ENCODE measurements around the gene TMEM41B. TPM values are rescaled to one million over a fixed set of nuclear protein-coding genes. Genes with fewer than 3 reads are reported as not detected.

Gene TMEM41B
- total and polyA plus RNA-seq, 2 of the 8 experiments (the other 6 are each of a cell fraction or from before 2014, with no cell fraction given), result 24.3 to 50.1 TPM

GRCh38 chr11:9264316-9265210 lies 49.8 kb downstream of the TMEM41B start:
- H3K18ac ChIP-seq (ENCODE audit: extremely low read depth, low read length), result peak overlapping the region; percentile 48; the same call in 1 of the 2 replicates
- no peaks in the 10 kb centered on the region for H3K9me3 ChIP-seq (ENCODE audit: insufficient read depth in 2 of 2, low read depth in 1 of 2, low read length in 1 of 2)
- H3K4me3 ChIP-seq (ENCODE audit: extremely low read depth in 1 of 4, insufficient read depth in 2 of 4, low read depth in 3 of 4, low read length in 4 of 4), result peak overlapping the region; percentile 79 to 96 (median 88)
- peaks cover 16% of the 10 kb centered on the region for H3K23me2 ChIP-seq (ENCODE audit: low read depth, low read length)
- FAIRE-seq, result no peak
- H3K79me2 ChIP-seq (ENCODE audit: control insufficient read depth in 1 of 2, insufficient read depth in 2 of 2, low read length in 2 of 2), result peaks cover 13 to 48% of the 10 kb centered on the region in 2 experiments
- no peak overlapping the region for H4K5ac ChIP-seq (ENCODE audit: insufficient read length, low read depth, low read length)
- H3K23ac ChIP-seq (ENCODE audit: insufficient read length), result no peak overlapping the region
- H3K4me2 ChIP-seq (ENCODE audit: insufficient read depth in 1 of 2, low read depth in 2 of 2, low read length in 2 of 2), result peak overlapping the region; percentile 73 to 98
- peak overlapping the region; percentile 91 for H4K8ac ChIP-seq (ENCODE audit: extremely low read depth, insufficient read depth, low read length)
- no peak overlapping the region for H2BK20ac ChIP-seq (ENCODE audit: low read length)
- no peak overlapping the region for H2AFZ ChIP-seq (ENCODE audit: low read length)
- peak overlapping the region; percentile 92 for H3K14ac ChIP-seq (ENCODE audit: insufficient read length)
- no peak overlapping the region for H3K56ac ChIP-seq (replicated peaks; ENCODE audit: insufficient read length, low read depth, low read length)
- H2AK5ac ChIP-seq (ENCODE audit: low read depth, low read length), result no peak overlapping the region
- peaks cover 4 to 6% of the 10 kb centered on the region in 2 experiments for H4K20me1 ChIP-seq (replicated peaks in 1 of 2; ENCODE audit: control insufficient read depth in 1 of 2, insufficient read depth in 2 of 2, low read length in 2 of 2)
- H3K4ac ChIP-seq (replicated peaks; ENCODE audit: insufficient read length, low read depth, low read length), result no peak overlapping the region
- WGBS, 2 experiments (ENCODE audit: extremely low coverage in 1 of 2, insufficient coverage in 1 of 2, insufficient read length in 1 of 2, insufficient replicate concordance in 2 of 2, low coverage in 1 of 2, low lambda C conversion rate in 2 of 2, missing lambda C conversion rate in 1 of 2), result 3% methylated on average over 43 of the region's 76 CpGs; no CpG with 5 or more reads in 1 of the 2 experiments
- H3K79me1 ChIP-seq (ENCODE audit: low read depth, low read length), result peaks cover 3% of the 10 kb centered on the region; the same call in 1 of the 2 replicates
- no peaks in the 10 kb centered on the region for H3K27me3 ChIP-seq (replicated peaks in 1 of 4; ENCODE audit: control insufficient read depth in 3 of 4, extremely low read depth in 1 of 4, insufficient read depth in 3 of 4, low read length in 3 of 4)
- no peak overlapping the region; the same call in 1 of the 2 replicates for H3K27ac ChIP-seq (ENCODE audit: low read depth, low read length)
- peak overlapping the region; percentile 24; the same call in 1 of the 2 replicates for H2BK5ac ChIP-seq (ENCODE audit: low read depth, low read length)
- peak overlapping the region; percentile 82 to 93 (median 90) for H3K9ac ChIP-seq (replicated peaks in 1 of 4; ENCODE audit: extremely low read depth in 1 of 4, low read depth in 3 of 4, low read length in 3 of 4)
- H2BK120ac ChIP-seq (replicated peaks; ENCODE audit: low read depth, low read length), result no peak overlapping the region
- POLR2A ChIA-PET (ENCODE audit: partially characterized antibody), result interaction anchor here (0.7 to 4.0 kb wide), 21 partner anchors 10 to 195 kb away, joined by 3 to 22 read pairs (median 4); partner anchors contain the start of genes IPO7 and ZNF143
- CTCF ChIA-PET (ENCODE audit: partially characterized antibody), result interaction anchor here (1.1 to 3.1 kb wide), 2 partner anchors 13 to 51 kb away, joined by 3 to 16 read pairs; no protein-coding TSS in a partner anchor
- DNase-seq (ENCODE audit: low read depth in 1 of 2, low spot score in 2 of 2), result peak in 1 of 2 experiments; percentile 70
- no peak overlapping the region for H4K91ac ChIP-seq (replicated peaks; ENCODE audit: insufficient read length, low read length)
- H2BK12ac ChIP-seq (ENCODE audit: low read depth, low read length), result no peak overlapping the region
- no peak overlapping the region for H2BK15ac ChIP-seq (ENCODE audit: low read length)
- no peaks in the 10 kb centered on the region for H3K36me3 ChIP-seq (ENCODE audit: control insufficient read depth in 2 of 4, insufficient read depth in 4 of 4, low read length in 3 of 4)
- H3K4me1 ChIP-seq (replicated peaks in 1 of 4; ENCODE audit: control insufficient read depth in 3 of 4, insufficient read depth in 4 of 4, low read length in 3 of 4), result peaks cover 2 to 4% (median 3%) of the 10 kb centered on the region in 4 experiments; a peak in 3 of 7 replicates
- TF ChIP-seq RXRA (IDR thresholded peaks at IDR 0.05; ENCODE audit: insufficient read depth, low read depth, low read length) (no peak), SRF (IDR thresholded peaks at IDR 0.05; ENCODE audit: low read depth, low read length) (no peak), TEAD4 (IDR thresholded peaks at IDR 0.05; ENCODE audit: low read depth, low read length) (no peak), POU5F1 (IDR thresholded peaks at IDR 0.05; ENCODE audit: low read depth, low read length) (no peak), KDM4A (IDR thresholded peaks at IDR 0.05; ENCODE audit: low read depth, low read length, severe bottlenecking) (peak; percentile 77), ASH2L (IDR thresholded peaks at IDR 0.05; ENCODE audit: low read length) (peak; percentile 66), EP300 (IDR thresholded peaks at IDR 0.05; ENCODE audit: borderline replicate concordance in 1 of 2, low read depth in 2 of 2, low read length in 2 of 2) (no peak), RFX5 (IDR thresholded peaks at IDR 0.05; ENCODE audit: borderline replicate concordance, low read depth, low read length) (no peak), KDM1A (IDR thresholded peaks at IDR 0.05; ENCODE audit: borderline replicate concordance, low read length) (0 out of 2 replicates have a peak, but pooled peaks have one; percentile 74), HDAC2 (IDR thresholded peaks at IDR 0.05; ENCODE audit: borderline replicate concordance in 1 of 2, low read depth in 2 of 2, low read length in 2 of 2) (peak; percentile 26 to 45; a peak in 1 of 4 replicates)

Data from H1 (cell line).